HG02970 (cell line): Measurements from ENCODE around the gene SLC25A47.
A peak's percentile ranks its signal among the peaks of the same experiment; 100 is the strongest.
"Not testable (repeated sequence)": the region's sequence is repeated elsewhere in the genome, so short reads cannot be mapped to it uniquely, and the experiment has no call there.

Source experiments
- ATAC-seq: cut with Tn5 transposase; IDR thresholded peaks from one replicate; pipeline ENCODE4 v1.9.1; 2021; ENCODE audit warnings: mild to moderate bottlenecking, moderate library complexity, moderate number of reproducible peaks; ENCODE audit not compliant: unreplicated experiment, low FRiP score

Gene SLC25A47

GRCh38 chr14:100289916-100290606 lies 33.1 kb upstream of the SLC25A47 start:
- ATAC-seq: no peak

- no peak for ATAC-seq
These were observed 32.4 kb upstream of the SLC25A47 start for GRCh38 chr14:100290607-100291304.

GRCh38 chr14:100291305-100292075 lies 31.6 kb upstream of the SLC25A47 start:
- ATAC-seq: no peak

- no peak for ATAC-seq
These were observed 30.8 kb upstream of the SLC25A47 start for GRCh38 chr14:100292301-100292775.

- no peak for ATAC-seq
These were observed 30.2 kb upstream of the SLC25A47 start for GRCh38 chr14:100292776-100293461.

GRCh38 chr14:100293497-100294212 lies 29.5 kb upstream of the SLC25A47 start:
- ATAC-seq: no peak

- ATAC-seq: no peak
These were observed 28.8 kb upstream of the SLC25A47 start for GRCh38 chr14:100294213-100294962.

GRCh38 chr14:100294963-100295330 lies 28.2 kb upstream of the SLC25A47 start:
- ATAC-seq: no peak

GRCh38 chr14:100295376-100296105 lies 27.6 kb upstream of the SLC25A47 start:
- ATAC-seq: no peak

- ATAC-seq: no peak
These were observed 27.0 kb upstream of the SLC25A47 start for GRCh38 chr14:100296106-100296651.

- ATAC-seq: not testable (repeated sequence)
These were observed 26.4 kb upstream of the SLC25A47 start for GRCh38 chr14:100296729-100297128.

GRCh38 chr14:100297320-100298300 lies 25.5 kb upstream of the SLC25A47 start:
- peak; percentile 62 for ATAC-seq

GRCh38 chr14:100298551-100299237 lies 24.4 kb upstream of the SLC25A47 start:
- no peak for ATAC-seq

- ATAC-seq: no peak
These were observed 23.9 kb upstream of the SLC25A47 start for GRCh38 chr14:100299238-100299560.

- ATAC-seq: no peak
These were observed 20.5 kb upstream of the SLC25A47 start for GRCh38 chr14:100302616-100303015.

GRCh38 chr14:100303179-100303578 lies 20.0 kb upstream of the SLC25A47 start:
- ATAC-seq: no peak

- no peak for ATAC-seq
These were observed 19.2 kb upstream of the SLC25A47 start for GRCh38 chr14:100303925-100304324.
